Loucy (cell line): ENCODE results near the gene DDIT3.

Source experiments
- H2AFZ ChIP-seq: fragments of 200-600 bp; sonication (generic); 2 replicates; pipeline ENCODE4 v1.6.0; 2016; ENCODE audit warnings: antibody characterized with exemption, mild to moderate bottlenecking, low read length, moderate library complexity
- H3F3A ChIP-seq: fragments of 200-600 bp; 2 replicates; pipeline ENCODE4 v1.6.0; 2016; ENCODE audit warnings: antibody characterized with exemption, low read depth, mild to moderate bottlenecking
- H3K27me3 ChIP-seq: fragments of 200-600 bp; sonication (generic); 2 replicates; pipeline ENCODE4 v1.6.1; 2014; ENCODE audit warnings: low read length, mild to moderate bottlenecking; ENCODE audit not compliant: insufficient read depth, poor library complexity, severe bottlenecking
- H3K36me3 ChIP-seq: fragments of 200-600 bp; sonication (generic); 2 replicates; pipeline ENCODE4 v1.6.1; 2016; ENCODE audit warnings: low read length; ENCODE audit not compliant: insufficient read depth
- H3K4me1 ChIP-seq: fragments of 200-600 bp; sonication (generic); 2 replicates; pipeline ENCODE4 v1.5.1; 2014; ENCODE audit warnings: low read length, mild to moderate bottlenecking; ENCODE audit not compliant: insufficient read depth, poor library complexity, severe bottlenecking
- H3K4me2 ChIP-seq: fragments of 200-600 bp; sonication (generic); 2 replicates; pipeline ENCODE4 v1.6.0; 2014; ENCODE audit warnings: antibody characterized with exemption, low read length, low read depth, mild to moderate bottlenecking; ENCODE audit not compliant: poor library complexity, severe bottlenecking
- H3K4me3 ChIP-seq: fragments of 200-600 bp; sonication (generic); 2 replicates; pipeline ENCODE4 v1.5.1; 2014; ENCODE audit warnings: low read length, mild to moderate bottlenecking, mixed read lengths; ENCODE audit not compliant: poor library complexity, severe bottlenecking
- H3K79me2 ChIP-seq: fragments of 200-600 bp; sonication (generic); 2 replicates; pipeline ENCODE4 v1.6.1; 2014; ENCODE audit warnings: low read length; ENCODE audit not compliant: insufficient read depth
- H3K9ac ChIP-seq: fragments of 200-600 bp; sonication (generic); 2 replicates; pipeline ENCODE4 v1.6.0; 2014; ENCODE audit warnings: mild to moderate bottlenecking, low read depth, low read length, moderate library complexity; ENCODE audit not compliant: poor library complexity, severe bottlenecking
- H3K9me2 ChIP-seq: fragments of 200-600 bp; sonication (generic); replicated peaks from 2 replicates; pipeline ENCODE4 v1.6.1; 2016; ENCODE audit warnings: low read depth, low read length, mixed read lengths
- H3K9me3 ChIP-seq: fragments of 200-600 bp; sonication (generic); 2 replicates; pipeline ENCODE4 v1.6.1; 2014; ENCODE audit warnings: mild to moderate bottlenecking, antibody characterized with exemption, low read length, low read depth; ENCODE audit not compliant: insufficient read depth
- H4K20me1 ChIP-seq: fragments of 200-600 bp; sonication (generic); 2 replicates; pipeline ENCODE4 v1.6.0; 2014; ENCODE audit warnings: antibody characterized with exemption, low read length, mild to moderate bottlenecking; ENCODE audit not compliant: insufficient read depth, poor library complexity, severe bottlenecking
- CTCF ChIP-seq: fragments of 200-600 bp; sonication (generic); conservative IDR thresholded peaks from 2 replicates; pipeline ENCODE4 v1.5.1; 2014; ENCODE audit warnings: mild to moderate bottlenecking, antibody characterized with exemption, low read length
- EZH2phosphoT487 ChIP-seq: fragments of 200-600 bp; IDR thresholded peaks from 2 replicates; pipeline ENCODE4 v1.6.1; 2018; ENCODE audit warnings: antibody characterized with exemption, mild to moderate bottlenecking, moderate library complexity, borderline replicate concordance

DDIT3 gene

DNA sequence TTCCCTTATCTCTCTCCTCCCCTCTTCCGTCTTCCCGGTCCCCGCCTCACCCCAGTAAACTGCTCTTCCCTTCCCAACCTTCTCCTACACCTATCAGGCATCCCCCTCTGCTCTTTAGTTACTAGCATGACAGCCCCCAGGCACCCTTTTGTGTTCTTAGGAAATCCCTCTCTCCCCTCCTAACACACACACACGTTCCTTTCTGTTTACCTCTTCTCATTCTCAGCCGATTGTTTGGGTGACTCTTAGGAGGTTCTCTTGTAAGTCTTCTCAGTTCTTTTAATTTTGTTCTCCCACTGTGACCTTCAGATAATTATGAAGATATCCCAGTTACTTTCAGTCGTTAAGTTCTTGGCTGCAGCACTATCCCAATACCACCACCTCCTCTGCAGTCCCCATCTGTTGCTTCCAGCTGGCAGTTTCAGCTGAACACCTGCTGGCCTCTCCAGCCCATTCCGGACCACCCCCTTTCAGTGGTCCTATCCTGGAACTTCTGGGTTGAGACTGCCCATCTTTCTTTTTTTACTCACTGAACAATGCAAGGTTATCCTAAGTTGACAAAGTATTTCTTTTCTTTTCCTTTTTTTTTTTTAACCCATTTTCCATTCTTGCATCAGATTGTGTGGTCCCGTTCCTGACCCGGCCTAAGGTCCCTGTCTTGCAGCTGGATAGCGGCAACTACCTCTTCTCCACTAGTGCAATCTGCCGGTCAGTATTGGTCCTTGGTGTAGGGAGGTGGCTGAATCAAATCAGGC, 31.7 kb downstream of the DDIT3 start:
- H3K4me3 ChIP-seq = peak overlapping the region; percentile 90
- no peak overlapping the region for H2AFZ ChIP-seq
- H3K9ac ChIP-seq = peak overlapping the region; percentile 97
- TF ChIP-seq CTCF (no peak), EZH2phosphoT487 (no peak)
- H3K4me2 ChIP-seq = peak overlapping the region; percentile 91
- H3K27me3 ChIP-seq = no peaks in the 10 kb centered on the region
- no peaks in the 10 kb centered on the region for H3K9me2 ChIP-seq
- peaks cover 32% of the 10 kb centered on the region for H3K79me2 ChIP-seq
- H3K36me3 ChIP-seq = peaks cover 22% of the 10 kb centered on the region; the same call in 1 of the 2 replicates
- H3K4me1 ChIP-seq = peaks cover 19% of the 10 kb centered on the region
- peaks cover 29% of the 10 kb centered on the region for H4K20me1 ChIP-seq
- no peaks in the 10 kb centered on the region for H3K9me3 ChIP-seq
- H3F3A ChIP-seq = no peaks in the 10 kb centered on the region

DNA sequence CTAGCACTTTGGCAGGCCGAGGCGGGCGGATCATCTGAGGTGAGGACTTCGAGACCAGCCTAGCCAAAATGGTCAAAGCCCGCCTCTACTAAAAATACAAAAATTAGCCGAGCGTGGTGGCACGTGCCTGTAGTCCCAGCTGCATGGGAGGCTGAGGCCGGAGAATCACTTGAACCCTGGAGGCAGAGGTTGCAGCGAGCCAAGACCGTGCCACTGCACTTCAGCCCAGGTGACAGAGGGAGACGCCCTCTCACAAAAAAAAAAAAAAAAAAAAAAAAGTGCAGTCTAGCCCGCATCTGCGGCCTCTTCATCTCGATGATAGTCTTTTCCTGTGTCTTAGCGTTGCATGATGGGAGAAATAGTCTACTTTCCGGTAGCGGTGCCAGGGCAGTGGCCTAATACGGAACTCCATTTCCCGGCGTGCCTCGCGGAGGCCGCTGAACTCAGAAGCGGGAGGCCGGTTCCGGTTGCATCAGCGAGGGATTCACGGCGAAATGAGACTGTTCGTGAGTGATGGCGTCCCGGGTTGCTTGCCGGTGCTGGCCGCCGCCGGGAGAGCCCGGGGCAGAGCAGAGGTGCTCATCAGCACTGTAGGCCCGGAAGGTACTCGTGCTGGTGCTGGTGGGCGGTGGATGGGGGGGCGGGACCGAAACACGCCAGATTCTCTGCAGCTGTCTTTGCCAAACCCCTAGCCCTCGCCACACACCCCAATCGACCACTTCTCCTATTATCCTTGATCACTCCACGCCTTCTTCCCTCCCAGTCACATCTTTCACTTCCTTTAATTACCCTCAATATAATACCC, 32.5 kb downstream of the DDIT3 start, which contains the start of gene MARS1:
Gene MARS1, plus strand, starts transcription at position 472 of the 805 bp plus-strand sequence. Its CDS starts 23 bp downstream, at position 495.
- H3K9me2 ChIP-seq = no peaks in the 10 kb centered on the region
- H3F3A ChIP-seq = no peaks in the 10 kb centered on the region
- H3K4me2 ChIP-seq = peak within 1 kb of the TSS; percentile 91
- TF ChIP-seq CTCF = peak; percentile 61
- no peak for TF ChIP-seq EZH2phosphoT487
- no peaks in the 10 kb centered on the region for H3K27me3 ChIP-seq
- peak within 1 kb of the TSS; percentile 71 for H2AFZ ChIP-seq
- H3K9ac ChIP-seq = peak within 1 kb of the TSS; percentile 97
- H4K20me1 ChIP-seq = peaks cover 26% of the 10 kb centered on the region
- H3K9me3 ChIP-seq = no peaks in the 10 kb centered on the region
- H3K79me2 ChIP-seq = peaks cover 32% of the 10 kb centered on the region
- peaks cover 19% of the 10 kb centered on the region for H3K4me1 ChIP-seq
- peak within 1 kb of the TSS; percentile 90 for H3K4me3 ChIP-seq
- H3K36me3 ChIP-seq = peaks cover 19% of the 10 kb centered on the region; the same call in 1 of the 2 replicates

GRCh38 chr12:57487055-57487596, 33.2 kb downstream of the DDIT3 start:
- H3K9me2 ChIP-seq = no peaks in the 10 kb centered on the region

More at GRCh38 chr12:57487055-57487596, 33.2 kb downstream of the DDIT3 start:
- H3K4me3 ChIP-seq = no peak overlapping the region
- peaks cover 25% of the 10 kb centered on the region for H4K20me1 ChIP-seq
- H3K9me3 ChIP-seq = no peaks in the 10 kb centered on the region
- peaks cover 19% of the 10 kb centered on the region; the same call in 1 of the 2 replicates for H3K36me3 ChIP-seq
- H3K79me2 ChIP-seq = peaks cover 32% of the 10 kb centered on the region
- H3K9ac ChIP-seq = no peak overlapping the region
- H3K27me3 ChIP-seq = no peaks in the 10 kb centered on the region
- H2AFZ ChIP-seq = peak overlapping the region; percentile 71
- TF ChIP-seq CTCF = no peak
- TF ChIP-seq EZH2phosphoT487 = no peak
- H3K4me1 ChIP-seq = peaks cover 19% of the 10 kb centered on the region
- no peak overlapping the region for H3K4me2 ChIP-seq
- no peaks in the 10 kb centered on the region for H3F3A ChIP-seq
